Stomach (tissue), 9 donors: Measurements from ENCODE around the gene TRAM2. TPM values are rescaled to one million over a fixed set of nuclear protein-coding genes. Genes with fewer than 3 reads are reported as not detected.

Source experiments
- DNase-seq, 2 donors: peaks; one replicate each; pipeline versions ENCODE4 v3.0.0 to v3.0.0-alpha.2; 2013 to 2019
- H3K27ac ChIP-seq, 5 donors: fragments of 200-600 bp in 4 of 5; sonication (generic) in 4 of 5; one replicate each; pipeline ENCODE4 v1.5.1; 2013 to 2019; ENCODE audit warnings: mild to moderate bottlenecking in 1 of 5, moderate library complexity in 1 of 5
- H3K27me3 ChIP-seq, 3 donors: fragments of 200-600 bp; sonication (generic); one replicate each; pipeline ENCODE4 v1.5.1; 2017 to 2019; ENCODE audit warnings: mixed run types in 1 of 3
- H3K36me3 ChIP-seq, 4 donors: fragments of 200-600 bp; sonication (generic); 1 replicate in 3 of 4; 2 replicates in 1 of 4; pipeline ENCODE4 v1.5.1; 2016 to 2019
- H3K4me1 ChIP-seq, 4 donors: fragments of 200-600 bp; sonication (generic); one replicate each; pipeline ENCODE4 v1.5.1; 2016 to 2019
- H3K4me3 ChIP-seq, 4 donors: fragments of 200-600 bp; sonication (generic) in 3 of 4; one replicate each; pipeline ENCODE4 v1.5.1; 2016 to 2019; ENCODE audit warnings: mild to moderate bottlenecking in 1 of 4
- H3K9me3 ChIP-seq, 4 donors: fragments of 200-600 bp; sonication (generic); one replicate each; pipeline ENCODE4 v1.5.1; 2016 to 2019
- CTCF ChIP-seq, 7 experiments: fragments of 450-650 bp in 4 of 7; fragments of 200-600 bp in 3 of 7; sonication (generic) in 3 of 7; IDR thresholded peaks; one replicate each; pipeline ENCODE4 v1.5.1; 2016 to 2019; ENCODE audit warnings: antibody characterized with exemption in 7 of 7, control low read depth in 2 of 7, mild to moderate bottlenecking in 1 of 7
- EP300 ChIP-seq: sonication (generic); formaldehyde crosslinking; IDR thresholded peaks from one replicate; pipeline ENCODE4 v1.6.1; 2017; ENCODE audit warnings: antibody characterized with exemption
- POLR2A ChIP-seq, 4 donors: fragments of 450-650 bp; IDR thresholded peaks; one replicate each; pipeline ENCODE4 v1.6.1; 2016; ENCODE audit warnings: antibody characterized with exemption in 4 of 4, control low read depth in 2 of 4, mild to moderate bottlenecking in 1 of 4, moderate library complexity in 1 of 4
- POLR2AphosphoS5 ChIP-seq, 3 donors: sonication (generic); formaldehyde crosslinking; IDR thresholded peaks; one replicate each; pipeline ENCODE4 v1.6.1; 2016; ENCODE audit warnings: antibody characterized with exemption in 3 of 3
- WGBS, 5 donors: extraction: QIAGEN DNeasy Blood & Tissue Kit in 3 of 5; methylation state at CpG; one replicate each; pipeline versions ENCODE4 v1.1.5 to v1.1.7; 2013 to 2018; 5-methylcytosine and 5-hydroxymethylcytosine counted together
- intact Hi-C: fragments of 100-400 bp; cut with DNase I; formaldehyde crosslinking; loops from one replicate; pipeline ENCODE4 v1.15.1; 2023; ENCODE audit warnings: low total_unique reads
- polyA plus RNA-seq, 3 donors: library from polyadenylated mRNA; stranded (reverse); fragments of 200-250 nt; gene quantifications; one replicate each; pipeline ENCODE4 v1.2.3, GENCODE V29; 2013
- total RNA-seq, 5 donors: library from RNA; depleted of rRNA; stranded (reverse); fragments of >200 nt; gene quantifications; one replicate each; pipeline versions ENCODE4 v1.1.0 to v1.2.3, GENCODE V29; 2014 to 2016
- donor health status: healthy with polysubstance abuse.
- donor health status: Bipolar disorder and iron deficiency.
- donor health status: healthy.

The TRAM2 gene
- total and polyA plus RNA-seq, 8 donors: 1.4 to 14.1 (median 4.3) TPM

DNA sequence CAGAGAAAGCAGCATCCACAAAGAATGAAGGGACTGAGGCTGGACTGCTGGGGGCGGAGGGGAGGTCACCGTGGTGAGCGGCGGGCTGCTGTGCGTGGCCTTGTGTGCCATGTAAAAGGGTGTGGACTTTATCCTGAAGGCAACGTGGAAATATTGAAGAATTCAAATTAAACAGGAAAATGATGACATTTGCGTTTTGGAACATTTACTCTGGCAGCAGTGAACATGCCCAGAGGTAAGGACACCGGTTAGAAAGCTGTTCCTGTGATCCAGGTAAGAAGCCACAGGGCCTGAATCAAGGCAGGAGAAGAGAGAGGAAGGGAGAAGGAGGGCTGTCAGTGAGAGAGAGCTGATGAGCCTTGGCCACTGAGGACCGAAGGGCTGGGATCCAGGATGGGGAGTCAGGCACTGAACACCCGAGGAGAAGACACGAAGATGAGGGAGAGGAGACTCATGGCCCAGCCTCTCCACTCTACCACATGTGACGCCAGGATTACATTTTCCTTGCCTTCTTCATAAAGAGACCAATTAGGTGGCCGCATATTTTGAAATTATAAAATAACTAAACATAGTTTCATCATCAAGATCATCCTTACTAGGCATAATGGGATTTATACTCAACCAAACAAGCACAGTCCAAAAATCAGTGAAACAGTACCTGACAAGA lies 58.4 kb downstream of the TRAM2 start:
- Histone ChIP-seq H3K4me3 (no peak overlapping the region), H3K27ac (peak overlapping the region; percentile 76 to 91 (median 87)), H3K36me3 (peaks cover 11 to 27% (median 21%) of the 10 kb centered on the region in 4 donors), H3K4me1 (peaks cover 32 to 83% (median 41%) of the 10 kb centered on the region in 4 donors), H3K9me3 (no peaks in the 10 kb centered on the region), H3K27me3 (no peaks in the 10 kb centered on the region)
- no peak for DNase-seq
- 75 to 87% (median 83%) methylated on average over 13 of the region's 13 CpGs for WGBS, 5 donors
- intact Hi-C loops: no loop called here
- no peak for TF ChIP-seq POLR2AphosphoS5 (IDR thresholded peaks at IDR 0.05)
- TF ChIP-seq POLR2A (IDR thresholded peaks at IDR 0.05): no peak
- TF ChIP-seq EP300: no peak
- no peak for TF ChIP-seq CTCF (IDR thresholded peaks at IDR 0.05)

DNA sequence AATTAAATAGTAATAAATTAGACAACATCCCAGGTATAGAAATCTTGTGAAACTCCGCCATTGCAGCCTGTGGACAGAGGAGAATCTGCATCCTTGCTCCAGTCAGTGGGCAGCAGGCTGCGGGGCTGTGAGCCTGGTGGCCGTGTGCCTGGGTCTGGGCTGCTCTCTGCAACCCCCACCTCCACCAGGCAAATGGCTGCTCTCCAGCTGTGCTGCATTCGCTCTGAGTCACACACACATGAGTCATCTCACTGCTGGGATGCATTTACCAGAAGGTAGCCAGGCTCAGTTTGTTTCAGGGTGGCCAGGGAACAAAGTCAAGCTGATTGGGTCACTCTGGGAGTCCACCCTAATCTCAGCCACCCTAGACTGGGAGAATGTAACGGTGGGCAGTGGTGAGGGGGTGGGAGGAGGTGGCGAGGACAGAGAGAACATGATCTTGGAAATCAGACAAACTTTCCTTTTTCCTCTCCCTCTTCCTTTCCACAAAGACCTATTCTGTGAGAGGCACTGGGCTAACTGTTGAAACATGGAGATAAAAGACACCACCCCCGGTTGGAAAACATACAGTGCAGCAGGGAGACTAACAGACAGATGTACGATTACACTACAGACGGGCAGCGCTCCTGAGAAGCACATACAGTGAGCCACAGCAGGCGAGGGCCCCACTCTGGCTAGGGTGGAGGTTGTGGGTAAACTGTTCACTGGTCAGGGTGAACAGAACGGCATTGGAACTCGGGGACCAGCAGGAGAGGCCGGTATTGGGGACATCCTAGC lies 59.2 kb downstream of the TRAM2 start:
- peaks cover 11 to 27% (median 23%) of the 10 kb centered on the region in 4 donors for H3K36me3 ChIP-seq
- peak overlapping the region in 1 of 4 donors; percentile 7 for H3K4me3 ChIP-seq
- 32 to 43% (median 35%) methylated on average over 14 of the region's 14 CpGs for WGBS, 5 donors
- no peaks in the 10 kb centered on the region for H3K9me3 ChIP-seq
- no peaks in the 10 kb centered on the region for H3K27me3 ChIP-seq
- intact Hi-C loops: no loop called here
- TF ChIP-seq POLR2A (IDR thresholded peaks at IDR 0.05): no peak
- peak; percentile 73 to 94 (median 82) for TF ChIP-seq POLR2AphosphoS5 (IDR thresholded peaks at IDR 0.05)
- no peak for TF ChIP-seq CTCF (IDR thresholded peaks at IDR 0.05)
- TF ChIP-seq EP300: peak; percentile 45
- DNase-seq: peak; percentile 73 to 92
- peak overlapping the region; percentile 76 to 91 (median 87) for H3K27ac ChIP-seq
- peaks cover 29 to 83% (median 40%) of the 10 kb centered on the region in 4 donors for H3K4me1 ChIP-seq

DNA sequence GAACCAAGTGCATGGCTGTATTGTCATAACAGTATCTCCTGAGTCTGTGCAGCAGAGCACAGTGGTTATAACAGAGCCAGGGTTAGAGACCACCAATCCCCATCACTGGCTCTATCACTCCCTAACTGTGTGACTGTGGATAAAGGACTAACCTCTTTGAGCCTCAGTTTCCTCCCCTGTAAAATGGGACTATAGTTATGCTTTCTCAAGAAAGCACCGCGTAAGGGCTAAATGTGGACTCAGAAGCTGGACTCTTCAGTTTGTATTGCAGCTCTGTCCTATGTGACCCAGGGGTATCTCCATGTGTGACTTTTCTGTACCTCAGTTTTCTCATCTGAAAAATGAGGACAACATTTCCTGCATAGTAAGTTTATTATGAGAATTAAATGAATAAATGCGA lies 59.9 kb downstream of the TRAM2 start:
- Histone ChIP-seq H3K9me3 (no peaks in the 10 kb centered on the region), H3K27ac (peak overlapping the region in 2 of 5 donors; percentile 87), H3K4me1 (peaks cover 28 to 83% (median 40%) of the 10 kb centered on the region in 4 donors), H3K27me3 (no peaks in the 10 kb centered on the region), H3K4me3 (no peak overlapping the region), H3K36me3 (peaks cover 11 to 27% (median 23%) of the 10 kb centered on the region in 4 donors)
- intact Hi-C loops: no loop called here
- TF ChIP-seq POLR2A (IDR thresholded peaks at IDR 0.05): no peak
- no peak for TF ChIP-seq CTCF (IDR thresholded peaks at IDR 0.05)
- TF ChIP-seq EP300: no peak
- TF ChIP-seq POLR2AphosphoS5 (IDR thresholded peaks at IDR 0.05): no peak
- 94 to 98% (median 95%) methylated on average over 3 of the region's 3 CpGs for WGBS, 5 donors
- DNase-seq: no peak

GRCh38 chr6:52516269-52516668 lies 60.6 kb downstream of the TRAM2 start:
- TF ChIP-seq CTCF (IDR thresholded peaks at IDR 0.05): no peak
- TF ChIP-seq POLR2A (IDR thresholded peaks at IDR 0.05): no peak
- no peak for TF ChIP-seq EP300
- no peak for TF ChIP-seq POLR2AphosphoS5 (IDR thresholded peaks at IDR 0.05)
- Histone ChIP-seq H3K4me3 (no peak overlapping the region), H3K27me3 (no peaks in the 10 kb centered on the region), H3K27ac (peak overlapping the region in 1 of 5 donors; percentile 87), H3K9me3 (no peaks in the 10 kb centered on the region), H3K36me3 (peaks cover 11 to 27% (median 24%) of the 10 kb centered on the region in 4 donors), H3K4me1 (peaks cover 21 to 83% (median 42%) of the 10 kb centered on the region in 4 donors)
- intact Hi-C loops: no loop called here
- 86 to 100% (median 95%) methylated on average over 1 of the region's 1 CpG for WGBS, 5 donors
- DNase-seq: no peak
